ENCODE results near the gene SLC38A10. TPM values are rescaled to one million over a fixed set of nuclear protein-coding genes. Genes with fewer than 3 reads are reported as not detected.
A peak's percentile ranks its signal among the peaks of the same experiment; 100 is the strongest.

Gene SLC38A10
- total and polyA plus RNA-seq, 7 experiments from 2014 or later = 45.0 to 122 (median 84.8) TPM

- no peak overlapping the region for H3K4me3 Mint-ChIP-seq
- H3K4me1 ChIP-seq (ENCODE audit: control insufficient read depth in 2 of 2, insufficient read depth in 2 of 2, low read length in 2 of 2) = no peaks in the 10 kb centered on the region
- H3K9me3 Mint-ChIP-seq = no peaks in the 10 kb centered on the region
- ATAC-seq = no peak
- H3K36me3 Mint-ChIP-seq = peaks cover 0 to 3% (median 0%) of the 10 kb centered on the region in 5 donors
- H3K27ac ChIP-seq (ENCODE audit: low read depth, low read length) = no peak overlapping the region
- no peaks in the 10 kb centered on the region for H3K27me3 ChIP-seq (ENCODE audit: control insufficient read depth in 2 of 2, insufficient read depth in 2 of 2, low read length in 2 of 2)
- peaks cover 7 to 28% (median 11%) of the 10 kb centered on the region in 5 donors for H3K27me3 Mint-ChIP-seq
- H3K4me1 Mint-ChIP-seq = peaks cover 0 to 4% (median 0%) of the 10 kb centered on the region in 7 donors
- no peaks in the 10 kb centered on the region for H3K9me3 ChIP-seq (ENCODE audit: control insufficient read depth in 2 of 3, low read length in 3 of 3)
- ChIA-PET POLR2A (no interaction called here), CTCF (no interaction called here)
- intact Hi-C loops (cut with micrococcal nuclease) = no loop called here
- H3K4me3 ChIP-seq (ENCODE audit: low read length) = no peak overlapping the region
- DNase-seq = no peak
- no peaks in the 10 kb centered on the region for H3K36me3 ChIP-seq (ENCODE audit: control insufficient read depth in 2 of 3, insufficient read depth in 3 of 3, low read length in 3 of 3)
- no peak overlapping the region for H3K27ac Mint-ChIP-seq
Observed at GRCh38 chr17:81330884-81331245, 35.8 kb upstream of the SLC38A10 start.

- Mint-ChIP-seq H3K27ac (no peak overlapping the region), H3K4me3 (no peak overlapping the region), H3K36me3 (peaks cover 0 to 3% (median 0%) of the 10 kb centered on the region in 5 donors), H3K9me3 (no peaks in the 10 kb centered on the region), H3K4me1 (peaks cover 0 to 4% (median 0%) of the 10 kb centered on the region in 7 donors), H3K27me3 (peaks cover 7 to 23% (median 11%) of the 10 kb centered on the region in 5 donors)
- Histone ChIP-seq H3K27ac (ENCODE audit: low read depth, low read length) (no peak overlapping the region), H3K9me3 (ENCODE audit: control insufficient read depth in 2 of 3, low read length in 3 of 3) (no peaks in the 10 kb centered on the region), H3K36me3 (ENCODE audit: control insufficient read depth in 2 of 3, insufficient read depth in 3 of 3, low read length in 3 of 3) (no peaks in the 10 kb centered on the region), H3K27me3 (ENCODE audit: control insufficient read depth in 2 of 2, insufficient read depth in 2 of 2, low read length in 2 of 2) (no peaks in the 10 kb centered on the region), H3K4me1 (ENCODE audit: control insufficient read depth in 2 of 2, insufficient read depth in 2 of 2, low read length in 2 of 2) (no peaks in the 10 kb centered on the region), H3K4me3 (ENCODE audit: low read length) (no peak overlapping the region)
- ChIA-PET CTCF (no interaction called here), POLR2A (no interaction called here)
- intact Hi-C loops (cut with micrococcal nuclease) = no loop called here
- ATAC-seq (no peak), DNase-seq (no peak)
Observed at GRCh38 chr17:81329927-81330883, 35.1 kb upstream of the SLC38A10 start.

GRCh38 chr17:81328978-81329926, 34.1 kb upstream of the SLC38A10 start:
- no peaks in the 10 kb centered on the region for H3K36me3 ChIP-seq (ENCODE audit: control insufficient read depth in 2 of 3, insufficient read depth in 3 of 3, low read length in 3 of 3)
- no peaks in the 10 kb centered on the region for H3K9me3 ChIP-seq (ENCODE audit: control insufficient read depth in 2 of 3, low read length in 3 of 3)
- Mint-ChIP-seq H3K9me3 (no peaks in the 10 kb centered on the region), H3K27ac (no peak overlapping the region), H3K36me3 (peaks cover 0 to 3% (median 0%) of the 10 kb centered on the region in 5 donors), H3K4me1 (peaks cover 0 to 4% (median 0%) of the 10 kb centered on the region in 7 donors), H3K27me3 (peaks cover 7 to 23% (median 11%) of the 10 kb centered on the region in 5 donors), H3K4me3 (no peak overlapping the region)
- CTCF ChIA-PET = no interaction called here
- DNase-seq (no peak), ATAC-seq (peak; percentile 60)
- intact Hi-C loops (cut with micrococcal nuclease) = no loop called here
- no peak overlapping the region for H3K27ac ChIP-seq (ENCODE audit: low read depth, low read length)
- POLR2A ChIA-PET = no interaction called here
- H3K4me1 ChIP-seq (ENCODE audit: control insufficient read depth in 2 of 2, insufficient read depth in 2 of 2, low read length in 2 of 2) = no peaks in the 10 kb centered on the region
- no peak overlapping the region for H3K4me3 ChIP-seq (ENCODE audit: low read length)
- H3K27me3 ChIP-seq (ENCODE audit: control insufficient read depth in 2 of 2, insufficient read depth in 2 of 2, low read length in 2 of 2) = no peaks in the 10 kb centered on the region

GRCh38 chr17:81328489-81328888, 33.4 kb upstream of the SLC38A10 start:
- Histone ChIP-seq H3K27me3 (ENCODE audit: control insufficient read depth in 2 of 2, insufficient read depth in 2 of 2, low read length in 2 of 2) (no peaks in the 10 kb centered on the region), H3K4me3 (ENCODE audit: low read length) (no peak overlapping the region), H3K27ac (ENCODE audit: low read depth, low read length) (no peak overlapping the region), H3K4me1 (ENCODE audit: control insufficient read depth in 2 of 2, insufficient read depth in 2 of 2, low read length in 2 of 2) (no peaks in the 10 kb centered on the region), H3K9me3 (ENCODE audit: control insufficient read depth in 2 of 3, low read length in 3 of 3) (no peaks in the 10 kb centered on the region), H3K36me3 (ENCODE audit: control insufficient read depth in 2 of 3, insufficient read depth in 3 of 3, low read length in 3 of 3) (no peaks in the 10 kb centered on the region)
- intact Hi-C loops (cut with micrococcal nuclease) = no loop called here
- no peak overlapping the region for H3K4me3 Mint-ChIP-seq
- no peak for DNase-seq
- ChIA-PET CTCF (no interaction called here), POLR2A (no interaction called here)
- peaks cover 0 to 4% (median 0%) of the 10 kb centered on the region in 7 donors for H3K4me1 Mint-ChIP-seq
- H3K27ac Mint-ChIP-seq = no peak overlapping the region
- no peak for ATAC-seq
- no peaks in the 10 kb centered on the region for H3K9me3 Mint-ChIP-seq
- peaks cover 0 to 3% (median 0%) of the 10 kb centered on the region in 5 donors for H3K36me3 Mint-ChIP-seq
- H3K27me3 Mint-ChIP-seq = peaks cover 7 to 18% (median 11%) of the 10 kb centered on the region in 5 donors

GRCh38 chr17:81325714-81326358, 30.7 kb upstream of the SLC38A10 start:
- H3K9me3 ChIP-seq (ENCODE audit: control insufficient read depth in 2 of 3, low read length in 3 of 3) = no peaks in the 10 kb centered on the region
- H3K4me1 ChIP-seq (ENCODE audit: control insufficient read depth in 2 of 2, insufficient read depth in 2 of 2, low read length in 2 of 2) = no peaks in the 10 kb centered on the region
- H3K36me3 ChIP-seq (ENCODE audit: control insufficient read depth in 2 of 3, insufficient read depth in 3 of 3, low read length in 3 of 3) = no peaks in the 10 kb centered on the region
- ChIA-PET CTCF (no interaction called here), POLR2A (no interaction called here)
- H3K27ac Mint-ChIP-seq = no peak overlapping the region
- no peak overlapping the region for H3K27ac ChIP-seq (ENCODE audit: low read depth, low read length)
- no peak overlapping the region for H3K4me3 Mint-ChIP-seq
- DNase-seq (no peak), ATAC-seq (no peak)
- H3K4me3 ChIP-seq (ENCODE audit: low read length) = no peak overlapping the region
- H3K27me3 Mint-ChIP-seq = peaks cover 0 to 9% (median 5%) of the 10 kb centered on the region in 5 donors
- H3K36me3 Mint-ChIP-seq = no peaks in the 10 kb centered on the region
- intact Hi-C loops (cut with micrococcal nuclease) = no loop called here
- peaks cover 0 to 4% (median 0%) of the 10 kb centered on the region in 7 donors for H3K4me1 Mint-ChIP-seq
- H3K9me3 Mint-ChIP-seq = no peaks in the 10 kb centered on the region
- H3K27me3 ChIP-seq (ENCODE audit: control insufficient read depth in 2 of 2, insufficient read depth in 2 of 2, low read length in 2 of 2) = no peaks in the 10 kb centered on the region

- no peaks in the 10 kb centered on the region for H3K9me3 Mint-ChIP-seq
- CTCF ChIA-PET = no interaction called here
- H3K27ac ChIP-seq (ENCODE audit: low read depth, low read length) = no peak overlapping the region
- H3K4me3 Mint-ChIP-seq = no peak overlapping the region
- ATAC-seq = no peak
- H3K4me3 ChIP-seq (ENCODE audit: low read length) = no peak overlapping the region
- intact Hi-C loops (cut with micrococcal nuclease) = no loop called here
- H3K27me3 ChIP-seq (ENCODE audit: control insufficient read depth in 2 of 2, insufficient read depth in 2 of 2, low read length in 2 of 2) = no peaks in the 10 kb centered on the region
- H3K4me1 Mint-ChIP-seq = peaks cover 0 to 4% (median 0%) of the 10 kb centered on the region in 7 donors
- peaks cover 0 to 12% (median 5%) of the 10 kb centered on the region in 5 donors for H3K27me3 Mint-ChIP-seq
- no peaks in the 10 kb centered on the region for H3K36me3 Mint-ChIP-seq
- no peaks in the 10 kb centered on the region for H3K36me3 ChIP-seq (ENCODE audit: control insufficient read depth in 2 of 3, insufficient read depth in 3 of 3, low read length in 3 of 3)
- no peaks in the 10 kb centered on the region for H3K4me1 ChIP-seq (ENCODE audit: control insufficient read depth in 2 of 2, insufficient read depth in 2 of 2, low read length in 2 of 2)
- H3K27ac Mint-ChIP-seq = no peak overlapping the region
- POLR2A ChIA-PET = no interaction called here
- no peak for DNase-seq
- H3K9me3 ChIP-seq (ENCODE audit: control insufficient read depth in 2 of 3, low read length in 3 of 3) = no peaks in the 10 kb centered on the region
Observed at GRCh38 chr17:81324851-81325713, 30.0 kb upstream of the SLC38A10 start.

All from naive thymus-derived CD4-positive, alpha-beta T cell (primary cell).